Central memory CD4-positive, alpha-beta T cell (primary cell): ENCODE measurements around the gene MIER2.

Source experiments
- DNase-seq: peaks from one replicate; pipeline ENCODE4 v3.0.0; 2022

MIER2 gene

GRCh38 chr19:328025-328505 lies 16.5 kb downstream of the MIER2 start:
- no peak for DNase-seq

DNA sequence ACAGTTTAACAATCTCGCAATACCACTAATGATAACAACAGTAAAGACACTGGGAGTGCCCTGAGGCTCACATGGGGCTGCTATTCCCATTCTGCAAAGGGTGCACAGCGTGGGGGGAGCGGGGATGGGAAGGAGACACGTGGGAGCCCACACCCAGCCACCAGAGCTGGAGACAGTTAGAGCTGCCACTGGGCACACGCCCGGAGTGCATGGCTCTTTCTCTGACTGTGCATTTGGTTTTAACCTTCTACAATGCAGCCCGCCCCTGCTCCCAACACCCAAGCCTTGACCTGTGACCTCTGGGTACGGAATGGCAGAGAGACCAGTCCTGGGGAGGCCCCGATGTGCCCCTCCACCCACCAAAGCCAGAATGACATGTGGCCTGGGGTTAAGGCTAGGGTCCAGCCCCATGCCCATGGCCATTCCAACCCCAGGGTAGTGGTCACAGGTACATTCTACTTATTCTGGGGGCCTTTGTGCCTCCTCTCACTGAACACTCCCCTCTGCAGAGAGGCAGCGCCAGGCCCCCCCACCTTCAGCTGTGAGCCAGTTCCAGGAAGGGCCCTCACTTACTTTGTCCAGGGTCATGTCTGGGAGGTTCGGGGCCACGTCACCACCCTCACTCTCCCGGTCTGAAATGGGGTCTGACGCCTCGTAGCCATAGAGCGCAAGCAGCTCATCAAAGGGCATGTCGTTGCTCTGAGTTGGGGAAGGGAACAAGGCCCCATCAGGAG lies 17.1 kb downstream of the MIER2 start:
- no peak for DNase-seq

DNA sequence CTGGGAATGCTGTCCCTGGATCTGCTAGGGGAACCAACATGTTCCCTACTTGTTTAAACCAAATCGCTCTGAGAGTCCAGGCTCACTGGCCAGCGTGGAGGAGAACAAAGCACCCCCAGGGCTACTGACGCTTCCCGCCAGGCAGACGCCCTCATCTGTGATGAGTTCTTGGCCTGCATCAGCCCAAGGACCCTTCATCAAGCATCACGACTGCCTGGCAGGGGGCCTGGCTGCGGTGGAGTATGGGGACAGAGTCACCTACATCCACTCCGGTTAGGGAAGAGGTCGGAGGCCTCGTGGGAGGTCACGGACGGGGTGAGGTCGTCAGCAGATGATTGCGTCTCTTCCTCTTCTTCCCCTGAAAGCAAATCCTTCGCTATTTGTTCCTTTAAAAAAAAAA lies 17.7 kb downstream of the MIER2 start:
- no peak for DNase-seq

DNA sequence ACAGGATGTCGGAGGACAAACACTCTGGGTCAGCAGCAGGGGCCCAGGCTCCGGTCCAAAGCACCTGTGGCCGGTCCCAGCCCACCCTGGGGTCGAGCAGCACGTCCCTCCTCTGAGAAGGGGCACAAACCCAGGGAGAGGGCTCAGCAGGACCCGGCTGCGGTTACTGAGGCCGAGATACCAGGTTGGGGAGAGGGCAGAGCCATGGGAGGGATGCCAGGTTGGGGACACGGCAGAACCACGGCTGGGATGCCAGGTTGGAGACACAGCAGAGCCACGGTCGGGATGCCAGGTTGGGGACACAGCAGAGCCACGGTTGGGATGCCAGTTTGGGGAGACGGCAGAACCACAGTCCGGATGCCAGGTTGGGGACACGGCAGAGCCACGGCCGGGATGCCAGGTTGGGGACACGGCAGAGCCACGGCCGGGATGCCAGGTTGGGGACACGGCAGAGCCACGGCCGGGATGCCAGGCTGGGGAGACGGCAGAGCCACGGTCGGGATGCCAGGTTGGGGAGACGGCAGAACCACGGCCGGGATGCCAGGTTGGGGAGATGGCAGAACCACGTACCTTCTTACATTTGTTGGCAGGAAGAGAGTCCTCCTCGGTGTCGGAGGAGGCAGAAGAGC lies 18.5 kb downstream of the MIER2 start:
- DNase-seq: no peak

- DNase-seq: no peak
Measured at GRCh38 chr19:325173-325936, 19.2 kb downstream of the MIER2 start.

GRCh38 chr19:324716-325115 lies 19.9 kb downstream of the MIER2 start:
- DNase-seq: no peak

GRCh38 chr19:322616-323015 lies 22.0 kb downstream of the MIER2 start:
- no peak for DNase-seq

GRCh38 chr19:318509-318774 lies 26.2 kb downstream of the MIER2 start:
- no peak for DNase-seq

DNA sequence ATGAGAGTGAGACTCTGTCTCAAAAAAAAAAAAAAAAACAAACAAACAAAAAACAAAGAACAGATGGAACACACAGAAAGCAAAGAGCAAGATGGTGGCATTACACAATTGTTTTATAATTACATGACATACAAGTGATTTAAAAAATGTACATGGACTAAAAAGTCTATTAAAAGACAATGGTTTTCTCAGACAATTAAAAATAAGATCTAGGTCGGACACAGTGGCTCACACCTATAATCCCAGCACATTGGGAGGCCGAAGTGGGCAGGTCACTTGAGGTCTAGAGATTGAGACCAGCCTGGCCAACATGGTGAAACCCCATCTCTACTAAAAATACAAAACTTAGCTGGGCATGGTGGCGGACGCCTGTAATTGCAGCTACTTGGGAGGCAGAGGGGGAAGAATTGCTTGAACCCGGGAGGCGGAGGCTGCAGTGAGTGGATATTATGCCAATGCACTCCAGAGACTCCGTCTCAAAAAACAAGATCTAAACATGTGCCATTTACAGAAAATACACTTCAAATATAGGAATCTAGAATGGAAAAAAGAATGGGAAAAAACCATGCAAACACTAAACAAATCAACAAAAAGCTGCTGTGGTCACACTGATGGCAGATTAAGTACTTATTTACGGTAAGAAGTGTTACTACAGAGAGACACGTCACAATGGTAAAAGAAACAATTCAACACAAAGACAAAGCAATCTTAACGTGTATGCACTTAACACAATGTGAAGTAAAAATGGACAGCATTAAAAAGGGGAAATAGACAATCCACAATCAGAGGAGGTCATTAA lies 26.7 kb downstream of the MIER2 start:
- no peak for DNase-seq

DNA sequence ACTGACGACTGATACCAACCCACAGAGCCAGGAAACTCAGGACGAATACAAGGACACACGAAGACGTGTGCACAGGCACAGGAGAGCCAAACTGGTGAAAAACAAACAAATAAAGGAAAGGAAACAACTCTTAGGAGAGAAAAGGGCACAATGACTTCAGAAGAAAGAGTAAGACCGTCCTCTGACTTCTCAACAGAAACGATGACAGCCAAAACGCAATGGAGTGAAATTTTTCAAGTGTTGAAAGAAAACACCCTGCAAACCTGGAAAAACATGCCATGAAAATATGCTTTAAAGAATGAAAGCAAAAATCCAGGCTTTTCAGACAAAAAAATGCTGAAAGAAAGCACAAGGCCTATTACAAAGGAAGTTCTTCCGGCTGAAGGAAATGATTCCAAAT lies 28.8 kb downstream of the MIER2 start:
- no peak for DNase-seq

DNA sequence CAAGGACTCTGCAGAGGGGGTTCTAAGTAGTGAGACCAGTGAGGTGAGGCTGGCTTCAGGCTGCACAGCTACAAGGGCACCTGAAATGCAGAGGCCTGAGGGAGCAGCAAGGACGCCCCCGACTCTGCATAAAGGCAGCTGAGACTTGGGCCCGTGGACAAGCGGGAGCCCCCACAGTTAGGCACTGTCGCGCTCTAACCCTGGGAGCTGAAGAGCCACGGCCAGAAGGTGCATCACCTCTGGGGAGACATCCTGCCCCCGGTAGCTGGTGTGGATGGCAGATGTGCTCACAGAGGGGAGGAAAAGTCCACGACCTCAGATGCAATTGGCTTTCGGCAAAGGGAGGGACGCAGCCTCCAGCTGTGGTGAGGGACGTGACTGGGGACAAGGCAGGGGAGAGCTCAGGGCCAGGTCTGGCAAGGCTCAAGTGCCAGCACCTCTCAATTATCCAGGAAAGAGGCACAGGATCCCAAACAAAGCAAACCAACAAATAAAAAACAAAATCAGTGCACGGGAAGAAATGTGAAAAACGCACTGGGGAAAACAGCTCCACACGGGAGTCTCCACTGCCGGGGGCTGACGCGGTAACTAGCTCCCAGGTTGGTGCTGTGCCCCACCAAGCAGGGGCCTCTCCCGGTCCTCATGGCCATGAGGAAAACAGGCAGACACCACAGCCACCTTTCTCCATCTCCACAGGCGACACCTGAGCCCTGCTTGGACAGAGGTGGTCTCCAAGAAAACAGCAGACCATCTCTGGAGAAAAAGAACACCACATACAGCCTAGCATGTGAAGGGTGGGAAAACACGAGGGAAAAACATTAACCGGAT lies 30.4 kb downstream of the MIER2 start:
- DNase-seq: no peak

DNA sequence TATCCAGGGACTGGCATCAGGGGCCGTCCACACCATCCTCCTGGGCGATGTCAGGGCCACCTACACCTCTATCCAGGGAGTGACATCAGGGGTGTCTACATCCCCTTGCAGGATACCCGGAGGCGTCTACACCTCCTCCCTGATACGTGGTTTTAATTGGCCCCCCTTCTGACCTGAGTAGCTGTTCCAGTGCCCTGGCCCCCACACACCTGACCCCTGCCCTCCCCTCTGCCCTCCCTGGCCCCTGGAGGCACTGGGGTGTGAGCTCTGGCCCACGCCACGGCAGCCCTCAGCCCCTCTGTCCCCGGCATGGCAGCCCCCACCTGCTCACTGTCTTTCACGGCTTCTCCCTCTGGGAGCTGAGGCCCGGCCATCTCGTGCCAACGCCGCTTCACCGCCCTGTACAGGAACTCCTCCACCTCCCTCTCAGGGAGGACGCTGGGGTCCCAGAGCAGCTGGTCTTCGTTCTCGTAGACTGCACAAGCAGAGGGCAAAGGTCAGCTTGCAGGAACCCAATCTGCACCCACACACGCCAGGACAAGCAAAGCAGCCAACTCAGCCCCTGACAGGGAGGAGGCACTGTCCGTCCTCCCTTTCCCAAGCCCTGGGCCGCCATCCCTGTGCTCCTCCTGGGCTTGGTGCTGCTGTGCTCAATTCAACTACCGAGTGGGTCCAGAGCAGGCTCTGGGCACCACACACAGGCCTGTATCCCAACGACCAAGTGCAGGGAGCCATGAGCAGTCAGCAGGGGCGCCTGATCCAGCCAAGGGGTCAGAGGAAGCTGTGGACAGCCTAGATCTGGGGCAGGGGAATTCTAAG lies 31.2 kb downstream of the MIER2 start:
- DNase-seq: no peak

GRCh38 chr19:311813-312261 lies 32.8 kb downstream of the MIER2 start:
- no peak for DNase-seq

GRCh38 chr19:310781-311496 lies 33.7 kb downstream of the MIER2 start:
- no peak for DNase-seq

GRCh38 chr19:310141-310651 lies 34.4 kb downstream of the MIER2 start:
- no peak for DNase-seq

- DNase-seq: no peak
Measured at GRCh38 chr19:309206-309565, 35.4 kb downstream of the MIER2 start.

- no peak for DNase-seq
Measured at GRCh38 chr19:308471-309205, 36.0 kb downstream of the MIER2 start.

- DNase-seq: no peak
Measured at GRCh38 chr19:307793-308420, 36.7 kb downstream of the MIER2 start.

GRCh38 chr19:307111-307531 lies 37.5 kb downstream of the MIER2 start:
- no peak for DNase-seq
